NB4 (cell line): Measurements from ENCODE around the gene NUP85.
"Not testable (repeated sequence)": the region's sequence is repeated elsewhere in the genome, so short reads cannot be mapped to it uniquely, and the experiment has no call there.

Experiments used
- DNase-seq: peaks from one replicate; pipeline ENCODE4 v3.0.0; 2010; ENCODE audit warnings: low read depth
- H3K4me3 ChIP-seq: one replicate; pipeline ENCODE4 v1.5.1; 2011; ENCODE audit warnings: mild to moderate bottlenecking, low read depth, low read length, moderate library complexity
- CTCF ChIP-seq: IDR thresholded peaks from one replicate; pipeline ENCODE4 v1.5.1; 2012; ENCODE audit warnings: low read depth, low read length
- MAX ChIP-seq: IDR thresholded peaks from 2 replicates; pipeline ENCODE4 v1.6.1; 2011; ENCODE audit warnings: low read depth, low read length
- MYC ChIP-seq: IDR thresholded peaks from 2 replicates; pipeline ENCODE4 v1.6.1; 2011; ENCODE audit warnings: low read depth, low read length
- POLR2A ChIP-seq: IDR thresholded peaks from 2 replicates; pipeline ENCODE4 v1.6.1; 2011; ENCODE audit warnings: mild to moderate bottlenecking; ENCODE audit not compliant: insufficient read length; ENCODE audit errors: extremely low read depth

Gene NUP85

GRCh38 chr17:75246404-75246803 is 40.9 kb downstream of the NUP85 start:
- no peak for DNase-seq
- no peak overlapping the region for H3K4me3 ChIP-seq
- no peak for TF ChIP-seq POLR2A
- TF ChIP-seq MAX = no peak
- no peak for TF ChIP-seq MYC
- no peak for TF ChIP-seq CTCF

- no peak overlapping the region for H3K4me3 ChIP-seq
- TF ChIP-seq CTCF (no peak), MYC (no peak), POLR2A (no peak), MAX (no peak)
- DNase-seq = no peak
Measured at GRCh38 chr17:75249564-75249963, 44.1 kb downstream of the NUP85 start.

DNA sequence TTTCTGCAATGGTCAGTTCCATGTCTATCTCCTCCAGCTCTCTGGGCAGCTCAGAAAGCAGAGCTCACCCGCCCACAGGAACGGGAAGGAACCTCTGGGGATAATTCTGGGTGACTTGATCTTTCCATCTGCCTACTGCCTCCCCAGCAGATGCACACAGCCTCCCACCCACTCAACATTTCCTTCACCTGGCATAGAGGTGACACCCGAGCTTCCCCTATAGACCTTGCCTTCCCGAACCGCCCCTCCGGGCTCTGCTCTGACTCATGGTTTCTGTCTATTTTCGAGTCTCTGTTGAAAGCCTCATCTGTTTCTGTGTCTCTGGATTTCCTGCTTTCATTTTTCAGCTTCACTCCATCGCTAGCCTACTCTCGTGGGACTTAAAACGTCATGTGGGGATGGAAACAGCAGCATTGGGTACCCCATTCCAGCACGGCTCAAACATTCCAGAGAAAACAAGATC is 44.6 kb downstream of the NUP85 start:
- no peak overlapping the region for H3K4me3 ChIP-seq
- no peak for TF ChIP-seq POLR2A
- no peak for TF ChIP-seq MYC
- TF ChIP-seq MAX = no peak
- TF ChIP-seq CTCF = no peak
- no peak for DNase-seq

DNA sequence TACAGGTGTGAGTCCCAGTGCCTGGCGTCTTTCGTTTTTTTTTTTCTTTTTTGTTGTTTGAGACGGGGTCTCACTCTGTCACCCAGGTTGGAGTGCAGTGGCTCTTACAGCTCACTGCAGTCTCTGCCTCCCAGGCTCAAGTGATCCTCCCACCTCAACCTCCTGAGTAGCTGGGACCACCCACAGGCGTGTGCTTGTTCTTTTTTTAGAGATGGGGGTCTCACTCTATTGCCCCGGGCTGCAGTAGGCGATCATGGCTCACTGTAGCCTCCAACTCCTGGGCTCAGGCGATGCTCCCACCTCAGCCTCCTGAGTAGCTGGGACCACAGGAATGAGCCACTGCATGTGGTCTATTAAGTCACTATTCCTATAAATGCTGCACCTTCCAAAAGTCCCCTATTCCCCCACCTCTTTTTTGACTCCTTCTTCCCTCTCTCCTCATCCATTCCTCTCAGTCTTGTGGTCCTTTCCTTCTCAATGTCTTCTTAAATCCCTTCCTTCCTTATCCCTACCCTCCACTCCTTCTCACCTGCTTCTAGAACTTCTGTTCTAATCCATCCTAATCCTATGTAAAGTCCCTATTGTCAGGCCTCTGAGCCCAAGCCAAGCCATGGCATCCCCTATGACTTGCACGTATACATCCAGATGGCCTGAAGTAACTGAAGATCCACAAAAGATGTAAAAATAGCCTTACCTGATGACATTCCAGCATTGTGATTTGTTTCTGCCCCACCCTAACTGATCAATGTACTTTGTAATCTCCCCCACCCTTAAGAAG is 46.7 kb downstream of the NUP85 start:
- DNase-seq = no peak
- no peak overlapping the region for H3K4me3 ChIP-seq
- TF ChIP-seq MYC (no peak), POLR2A (no peak), CTCF (no peak), MAX (no peak)

DNA sequence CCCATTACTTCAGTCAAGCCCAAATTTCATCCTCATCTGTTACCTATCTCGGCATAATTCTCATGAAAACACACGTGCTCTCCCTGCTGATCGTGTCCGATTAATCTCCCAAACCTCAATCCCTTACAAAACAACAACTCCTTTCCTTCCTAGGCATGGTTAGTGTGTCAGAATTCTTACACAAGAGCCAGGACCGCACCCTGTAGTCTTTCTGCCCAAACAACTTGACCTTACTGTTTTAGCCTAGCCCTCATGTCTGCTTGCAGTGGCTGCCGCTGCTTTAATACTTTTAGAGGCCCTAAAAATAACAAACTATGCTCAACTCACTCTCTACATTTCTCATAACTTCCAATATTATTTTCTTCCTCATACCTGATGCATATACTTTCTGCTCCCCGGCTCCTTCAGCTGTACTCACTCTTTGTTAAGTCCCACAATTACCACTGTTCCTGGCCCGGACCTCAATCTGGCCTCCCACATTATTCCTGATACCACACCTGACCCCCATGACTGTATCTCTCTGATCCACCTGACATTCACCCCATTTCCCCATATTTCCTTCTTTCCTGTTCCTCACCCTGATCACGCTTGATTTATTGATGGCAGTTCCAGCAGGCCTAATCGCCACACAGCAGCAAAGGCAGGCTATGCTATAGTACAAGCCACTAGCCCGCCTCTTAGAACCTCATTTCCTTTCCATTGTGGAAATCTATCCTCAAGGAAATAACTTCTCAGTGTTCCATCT is 50.6 kb downstream of the NUP85 start:
- not testable (repeated sequence) for DNase-seq, H3K4me3 ChIP-seq

GRCh38 chr17:75257228-75257627 is 51.7 kb downstream of the NUP85 start:
- DNase-seq = not testable (repeated sequence)

More at GRCh38 chr17:75257228-75257627, 51.7 kb downstream of the NUP85 start:
- not testable (repeated sequence) for H3K4me3 ChIP-seq
